GM12878 (cell line): Measurements from ENCODE around the gene KIAA1328. TPM values are rescaled to one million over a fixed set of nuclear protein-coding genes. Genes with fewer than 3 reads are reported as not detected.

Source experiments
- ATAC-seq: fragments of 200-7000 bp; cut with Tn5 transposase; 3 replicates; pipeline ENCODE4 v1.9.1; 2020; ENCODE audit warnings: mild to moderate bottlenecking, moderate library complexity
- BruUV-seq: library from RNA; stranded (reverse); fragments of 400-500 nt; replicated peaks from 2 replicates; lab custom pipeline; 2021; lab: Mats Ljungman, UMichigan
- CTCF ChIA-PET: fragments of 300-600 bp; sonication (Branson Sonifier 250); formaldehyde crosslinking; extraction: SDS; loops from one replicate; lab custom pipeline; 2021; ENCODE audit warnings: inconsistent platforms; lab: Yijun Ruan, JAX
- POLR2A ChIA-PET: fragments of 350-600 bp; formaldehyde crosslinking; extraction: SDS; loops from one replicate; lab custom pipeline; 2021; ENCODE audit warnings: inconsistent platforms; lab: Charles Lee
- RAD21 ChIA-PET: fragments of 300-600 bp; sonication (Branson Sonifier 250); formaldehyde crosslinking; loops from one replicate; lab custom pipeline; 2023; ENCODE audit warnings: antibody characterized with exemption; ENCODE audit not compliant: unreplicated experiment; lab: Charles Lee
- SMC1A ChIA-PET: fragments of 300-600 bp; sonication (Branson Sonifier 250); formaldehyde crosslinking; loops from one replicate; lab custom pipeline; 2023; ENCODE audit not compliant: unreplicated experiment, uncharacterized antibody; lab: Charles Lee
- DNase-seq: peaks from one replicate; pipeline ENCODE4 v3.0.0-alpha.2; 2011; ENCODE audit warnings: low read depth, low spot score
- FAIRE-seq: peaks from 3 replicates; lab custom pipeline; 2011; peaks lifted over from hg19 to GRCh38; lab: Jason Lieb, UNC
- H2AFZ ChIP-seq: 2 replicates; pipeline ENCODE4 v1.6.0; 2011; ENCODE audit warnings: low read depth, low read length, control low read depth; ENCODE audit not compliant: control insufficient read depth
- H3K27ac ChIP-seq: 2 replicates; pipeline ENCODE4 v1.5.1; 2011; ENCODE audit warnings: control low read depth; ENCODE audit not compliant: control insufficient read depth, insufficient read depth
- H3K27me3 ChIP-seq, 2 experiments: replicated peaks in 1 of 2; 2 replicates each; pipeline versions ENCODE4 v1.6.0 to v1.6.1; 2011; ENCODE audit warnings: low read length in 1 of 2; ENCODE audit not compliant: control insufficient read depth in 2 of 2, insufficient read depth in 2 of 2
- H3K36me3 ChIP-seq, 2 experiments: 2 replicates each; pipeline ENCODE4 v1.5.1; 2011; ENCODE audit warnings: low read length in 1 of 2; ENCODE audit not compliant: control insufficient read depth in 2 of 2, insufficient read depth in 2 of 2
- H3K4me1 ChIP-seq: 2 replicates; pipeline ENCODE4 v1.6.1; 2011; ENCODE audit warnings: mild to moderate bottlenecking, low read length, moderate library complexity, mixed read lengths; ENCODE audit not compliant: control insufficient read depth, insufficient read depth
- H3K4me2 ChIP-seq: 2 replicates; pipeline ENCODE4 v1.6.0; 2011; ENCODE audit warnings: control low read depth; ENCODE audit not compliant: control insufficient read depth, insufficient read depth
- H3K4me3 ChIP-seq: fragments of 200-600 bp; sonication (generic); 2 replicates; pipeline ENCODE4 v1.5.1; 2016
- H3K79me2 ChIP-seq: 2 replicates; pipeline ENCODE4 v1.6.0; 2011; ENCODE audit warnings: low read length; ENCODE audit not compliant: control insufficient read depth, insufficient read depth
- H3K9ac ChIP-seq: 2 replicates; pipeline ENCODE4 v1.8.0; 2011; ENCODE audit warnings: low read length, control low read depth, mixed read lengths; ENCODE audit not compliant: control insufficient read depth, insufficient read depth
- H3K9me3 ChIP-seq: replicated peaks from 3 replicates; pipeline ENCODE4 v1.5.1; 2011; ENCODE audit warnings: mild to moderate bottlenecking, low read length; ENCODE audit not compliant: control insufficient read depth, insufficient read depth
- H4K20me1 ChIP-seq: 2 replicates; pipeline ENCODE4 v1.6.0; 2011; ENCODE audit not compliant: control insufficient read depth, insufficient read depth
- BRCA1 ChIP-seq: IDR thresholded peaks from 2 replicates; pipeline ENCODE4 v1.6.1; 2011; ENCODE audit warnings: low read depth, low read length, improper control_type of control experiment
- CHD4 ChIP-seq: fragments of 200-600 bp; sonication (generic); IDR thresholded peaks from 2 replicates; pipeline ENCODE4 v1.6.1; 2016; ENCODE audit warnings: mild to moderate bottlenecking
- DPF2 ChIP-seq: fragments of 450-650 bp; IDR thresholded peaks from 2 replicates; pipeline ENCODE4 v1.6.1; 2017; ENCODE audit warnings: mild to moderate bottlenecking
- EED ChIP-seq: sonication (generic); IDR thresholded peaks from 2 replicates; pipeline ENCODE4 v1.6.1; 2016; ENCODE audit warnings: antibody characterized with exemption, low read depth
- HCFC1 ChIP-seq: fragments of 150-350 bp; IDR thresholded peaks from 2 replicates; pipeline ENCODE4 v1.6.1; 2014; ENCODE audit warnings: low read length
- IRF4 ChIP-seq: IDR thresholded peaks from 2 replicates; pipeline ENCODE4 v1.6.1; 2011; ENCODE audit warnings: low read depth, low read length
- LARP7 ChIP-seq: fragments of 450-650 bp; IDR thresholded peaks from 2 replicates; pipeline ENCODE4 v1.6.1; 2017; ENCODE audit warnings: mild to moderate bottlenecking
- PAX5 ChIP-seq: IDR thresholded peaks from 2 replicates; pipeline ENCODE4 v1.6.1; 2011; ENCODE audit warnings: low read depth, low read length, borderline replicate concordance
- SRF ChIP-seq, 2 experiments: IDR thresholded peaks; 2 replicates each; pipeline ENCODE4 v1.6.1; 2011; ENCODE audit warnings: low read depth in 2 of 2, low read length in 2 of 2, mild to moderate bottlenecking in 1 of 2, moderate library complexity in 1 of 2
- STAT3 ChIP-seq: IDR thresholded peaks from 2 replicates; pipeline ENCODE4 v1.6.1; 2011; ENCODE audit warnings: low read depth, low read length, improper control_type of control experiment
- TBL1XR1 ChIP-seq: IDR thresholded peaks from 2 replicates; pipeline ENCODE4 v1.6.1; 2012; ENCODE audit warnings: low read depth, low read length, improper control_type of control experiment
- WGBS: methylation state at CpG from one replicate; pipeline ENCODE4 v1.1.6; 2016; ENCODE audit warnings: low lambda C conversion rate; ENCODE audit not compliant: insufficient replicate concordance, insufficient coverage; ENCODE audit errors: missing lambda C conversion rate; 5-methylcytosine and 5-hydroxymethylcytosine counted together
- in situ Hi-C: fragments of 300-500 bp; cut with MboI; formaldehyde crosslinking; loops from 9 replicates; pipeline ENCODE4 v1.14.3; 2018; ENCODE audit warnings: mixed read lengths
- intact Hi-C: fragments of 100-400 bp; cut with micrococcal nuclease; formaldehyde crosslinking; loops from one replicate; pipeline ENCODE4 v1.14.2; 2022; ENCODE audit not compliant: unreplicated experiment
- polyA plus RNA-seq, 11 experiments: library from polyadenylated mRNA; depleted of rRNA in 4 of 11; unstranded in 6 of 11; stranded (reverse) in 5 of 11; fragments of >200 nt; fragmentation: Nextera tagmentation in 4 of 11; fragmentation: Illumina TruSeq in 1 of 11; extraction: Ambion mirVana in 4 of 11; extraction: Trizol in 1 of 11; gene quantifications; 1 replicate in 1 of 11; 2 replicates in 10 of 11; pipeline versions ENCODE4 v1.2.1 to v1.2.3, GENCODE V29; 2011 to 2016; ENCODE audit warnings: inconsistent platforms in 2 of 11, missing spikeins in 2 of 11, low read depth in 1 of 11
- total RNA-seq, 4 experiments: library from RNA; depleted of rRNA in 3 of 4; stranded (reverse); fragments of >200 nt in 3 of 4; fragmentation: Illumina TruSeq in 1 of 4; extraction: Trizol in 1 of 4; gene quantifications; 2 replicates each; pipeline versions ENCODE4 v1.2.1 to v1.2.3, GENCODE V29; 2013 to 2021
- TF ChIP-seq, protein P1 (sequence below): IDR thresholded peaks from 2 replicates; pipeline ENCODE4 v1.6.1; 2011; ENCODE audit warnings: borderline replicate concordance, low read depth, mild to moderate bottlenecking, moderate library complexity, low read length; ENCODE audit not compliant: insufficient read depth, poor library complexity, severe bottlenecking
- TF ChIP-seq, protein P2 (sequence below): fragments of 450-650 bp; IDR thresholded peaks from 2 replicates; pipeline ENCODE4 v1.6.1; 2017; ENCODE audit warnings: mild to moderate bottlenecking, low read depth, inconsistent platforms; ENCODE audit not compliant: poor library complexity, severe bottlenecking

The KIAA1328 gene
- total and polyA plus RNA-seq, 10 of the 15 experiments (the other 5 are each of a cell fraction or from before 2014, with no cell fraction given), result 3.1 to 7.1 (median 4.6) TPM

DNA sequence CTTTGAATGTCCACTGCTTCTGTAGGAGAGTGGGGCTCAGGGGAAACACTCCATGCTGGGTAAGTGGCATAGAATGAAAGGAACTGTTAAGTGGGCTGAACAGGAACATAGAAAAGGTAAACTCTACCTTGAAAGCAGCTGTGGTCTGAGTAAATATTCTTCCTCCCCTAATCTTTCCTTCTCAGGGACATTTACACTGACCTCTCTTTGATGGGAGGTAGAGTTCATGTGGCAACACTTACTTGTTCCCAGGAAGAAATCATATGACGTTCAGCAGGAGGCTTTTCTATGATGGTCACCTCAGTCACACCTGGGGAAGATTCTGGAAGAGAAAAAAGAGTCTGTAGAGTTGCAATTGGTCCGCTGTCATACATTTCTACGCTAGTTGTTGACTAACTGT, 10.3 kb upstream of the KIAA1328 start:
- no peak overlapping the region for H2AFZ ChIP-seq
- H3K79me2 ChIP-seq, result no peaks in the 10 kb centered on the region
- H3K36me3 ChIP-seq, result peaks cover 4 to 5% of the 10 kb centered on the region in 2 experiments; a peak in 3 of 4 replicates
- no peaks in the 10 kb centered on the region for H3K27me3 ChIP-seq
- in situ Hi-C loops, result loop anchor here (25.0 kb wide), 1 partner anchor 1231 kb away; the partner anchor contains the start of gene GALNT1
- no peak overlapping the region for H3K4me3 ChIP-seq
- H3K27ac ChIP-seq, result no peak overlapping the region
- POLR2A ChIA-PET, result no interaction called here
- no peaks in the 10 kb centered on the region for H4K20me1 ChIP-seq
- no peak overlapping the region for H3K4me2 ChIP-seq
- no peak for ATAC-seq
- CTCF ChIA-PET, result interaction anchor here (0.7 to 1.4 kb wide), 3 partner anchors 10 to 25 kb away, joined by 4 to 6 read pairs (median 6); partner anchors contain the start of genes KIAA1328 and TPGS2
- 97% methylated on average over 3 of the region's 3 CpGs for WGBS
- TF ChIP-seq SRF (IDR thresholded peaks at IDR 0.05; ENCODE audit: low read depth in 2 of 2, low read length in 2 of 2) (no peak), STAT3 (no peak), CHD4 (no peak), TBL1XR1 (no peak), IRF4 (no peak), PAX5 (no peak), DPF2 (no peak), BRCA1 (no peak), EED (no peak), HCFC1 (no peak), LARP7 (no peak)
- TF ChIP-seq, protein P1, sequence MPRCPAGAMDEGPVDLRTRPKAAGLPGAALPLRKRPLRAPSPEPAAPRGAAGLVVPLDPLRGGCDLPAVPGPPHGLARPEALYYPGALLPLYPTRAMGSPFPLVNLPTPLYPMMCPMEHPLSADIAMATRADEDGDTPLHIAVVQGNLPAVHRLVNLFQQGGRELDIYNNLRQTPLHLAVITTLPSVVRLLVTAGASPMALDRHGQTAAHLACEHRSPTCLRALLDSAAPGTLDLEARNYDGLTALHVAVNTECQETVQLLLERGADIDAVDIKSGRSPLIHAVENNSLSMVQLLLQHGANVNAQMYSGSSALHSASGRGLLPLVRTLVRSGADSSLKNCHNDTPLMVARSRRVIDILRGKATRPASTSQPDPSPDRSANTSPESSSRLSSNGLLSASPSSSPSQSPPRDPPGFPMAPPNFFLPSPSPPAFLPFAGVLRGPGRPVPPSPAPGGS, result no peak
- TF ChIP-seq, protein P2, sequence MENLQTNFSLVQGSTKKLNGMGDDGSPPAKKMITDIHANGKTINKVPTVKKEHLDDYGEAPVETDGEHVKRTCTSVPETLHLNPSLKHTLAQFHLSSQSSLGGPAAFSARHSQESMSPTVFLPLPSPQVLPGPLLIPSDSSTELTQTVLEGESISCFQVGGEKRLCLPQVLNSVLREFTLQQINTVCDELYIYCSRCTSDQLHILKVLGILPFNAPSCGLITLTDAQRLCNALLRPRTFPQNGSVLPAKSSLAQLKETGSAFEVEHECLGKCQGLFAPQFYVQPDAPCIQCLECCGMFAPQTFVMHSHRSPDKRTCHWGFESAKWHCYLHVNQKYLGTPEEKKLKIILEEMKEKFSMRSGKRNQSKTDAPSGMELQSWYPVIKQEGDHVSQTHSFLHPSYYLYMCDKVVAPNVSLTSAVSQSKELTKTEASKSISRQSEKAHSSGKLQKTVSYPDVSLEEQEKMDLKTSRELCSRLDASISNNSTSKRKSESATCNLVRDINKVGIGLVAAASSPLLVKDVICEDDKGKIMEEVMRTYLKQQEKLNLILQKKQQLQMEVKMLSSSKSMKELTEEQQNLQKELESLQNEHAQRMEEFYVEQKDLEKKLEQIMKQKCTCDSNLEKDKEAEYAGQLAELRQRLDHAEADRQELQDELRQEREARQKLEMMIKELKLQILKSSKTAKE, result no peak
- TF ChIP-seq, all 136 proteins: peak for 0
- intact Hi-C loops, result no loop called here
- no peaks in the 10 kb centered on the region for H3K9me3 ChIP-seq
- H3K4me1 ChIP-seq, result no peaks in the 10 kb centered on the region; the same call in 1 of the 2 replicates
- SMC1A ChIA-PET, result interaction anchor here (0.6 kb wide), 1 partner anchor 1046 kb away, joined by 3 read pairs; no protein-coding TSS in a partner anchor
- H3K9ac ChIP-seq, result no peak overlapping the region
- BruUV-seq, result no TSS peak
- FAIRE-seq (no peak), DNase-seq (no peak)
- RAD21 ChIA-PET, result no interaction called here
